Activated T-cell treated with anti-CD3 and anti-CD28 coated beads, Interleukin-2, amount 50 U/mL, for 24 hours (primary cell): ENCODE results near the gene SPIRE1.

Source experiments
- DNase-seq: peaks from one replicate; pipeline ENCODE4 v3.0.0-alpha.2; 2020
- H3K27ac Mint-ChIP-seq: 2 replicates; pipeline ENCODE4 v1.8.0; 2020; ENCODE audit warnings: mild to moderate bottlenecking, mixed read lengths
- H3K27me3 Mint-ChIP-seq: 2 replicates; pipeline ENCODE4 v1.8.0; 2020; ENCODE audit warnings: mixed read lengths
- H3K36me3 Mint-ChIP-seq: 2 replicates; pipeline ENCODE4 v1.8.0; 2020; ENCODE audit warnings: low read depth, mixed read lengths
- H3K4me1 Mint-ChIP-seq: 2 replicates; pipeline ENCODE4 v1.8.0; 2020; ENCODE audit warnings: low read depth, mixed read lengths
- H3K4me3 Mint-ChIP-seq: 2 replicates; pipeline ENCODE4 v1.8.0; 2020; ENCODE audit warnings: mild to moderate bottlenecking, moderate library complexity, mixed read lengths
- H3K9me3 Mint-ChIP-seq: 2 replicates; pipeline ENCODE4 v1.8.0; 2020; ENCODE audit warnings: mixed read lengths

SPIRE1 gene

GRCh38 chr18:12657684-12658425 is at the start of gene SPIRE1:
TSS of gene SPIRE1 (minus strand) at chr18:12658107. CDS start at chr18:12657866, 241 bp downstream.
- H3K36me3 Mint-ChIP-seq = no peaks in the 10 kb centered on the region
- peaks cover 22% of the 10 kb centered on the region for H3K4me1 Mint-ChIP-seq
- H3K27ac Mint-ChIP-seq = peak within 1 kb of the TSS; percentile 50
- peaks cover 24% of the 10 kb centered on the region for H3K27me3 Mint-ChIP-seq
- H3K9me3 Mint-ChIP-seq = no peaks in the 10 kb centered on the region
- peak within 1 kb of the TSS; percentile 74 for H3K4me3 Mint-ChIP-seq
- DNase-seq = peak; percentile 70

- Mint-ChIP-seq H3K4me3 (peak overlapping the region; percentile 99), H3K27ac (peak overlapping the region; percentile 100), H3K27me3 (no peaks in the 10 kb centered on the region), H3K4me1 (peaks cover 43% of the 10 kb centered on the region), H3K9me3 (no peaks in the 10 kb centered on the region), H3K36me3 (peaks cover 85% of the 10 kb centered on the region)
- DNase-seq = no peak
Observed at GRCh38 chr18:12703664-12704063, 45.8 kb upstream of the SPIRE1 start.

GRCh38 chr18:12703096-12703567 is 45.2 kb upstream of the SPIRE1 start:
- peaks cover 47% of the 10 kb centered on the region for H3K4me1 Mint-ChIP-seq
- peak overlapping the region; percentile 100 for H3K27ac Mint-ChIP-seq
- H3K9me3 Mint-ChIP-seq = no peaks in the 10 kb centered on the region
- H3K4me3 Mint-ChIP-seq = peak overlapping the region; percentile 99
- H3K27me3 Mint-ChIP-seq = no peaks in the 10 kb centered on the region
- no peak for DNase-seq
- peaks cover 87% of the 10 kb centered on the region for H3K36me3 Mint-ChIP-seq

GRCh38 chr18:12702221-12703095 is 44.6 kb upstream of the SPIRE1 start, which contains the start of the genes CEP76 and PSMG2:
TSS of gene CEP76 (minus strand) at chr18:12702723. CDS start at chr18:12702548, 175 bp downstream.
TSS of gene PSMG2 (plus strand) at chr18:12703042. CDS start at chr18:12703108, 66 bp downstream.
- H3K4me3 Mint-ChIP-seq = peak within 1 kb of the TSS; percentile 99
- H3K4me1 Mint-ChIP-seq = peaks cover 47% of the 10 kb centered on the region
- peak within 1 kb of the TSS; percentile 100 for H3K27ac Mint-ChIP-seq
- H3K36me3 Mint-ChIP-seq = peaks cover 84% of the 10 kb centered on the region
- no peaks in the 10 kb centered on the region for H3K27me3 Mint-ChIP-seq
- DNase-seq = peak; percentile 92
- no peaks in the 10 kb centered on the region for H3K9me3 Mint-ChIP-seq

GRCh38 chr18:12701161-12701560 is 43.3 kb upstream of the SPIRE1 start:
- H3K27me3 Mint-ChIP-seq = no peaks in the 10 kb centered on the region
- peaks cover 79% of the 10 kb centered on the region for H3K36me3 Mint-ChIP-seq
- peak overlapping the region; percentile 99 for H3K4me3 Mint-ChIP-seq
- H3K27ac Mint-ChIP-seq = peak overlapping the region; percentile 100
- no peak for DNase-seq
- no peaks in the 10 kb centered on the region for H3K9me3 Mint-ChIP-seq
- peaks cover 42% of the 10 kb centered on the region for H3K4me1 Mint-ChIP-seq

GRCh38 chr18:12699747-12700146 is 41.8 kb upstream of the SPIRE1 start:
- H3K9me3 Mint-ChIP-seq = no peaks in the 10 kb centered on the region
- H3K27ac Mint-ChIP-seq = no peak overlapping the region
- no peak overlapping the region for H3K4me3 Mint-ChIP-seq
- peaks cover 33% of the 10 kb centered on the region for H3K4me1 Mint-ChIP-seq
- H3K36me3 Mint-ChIP-seq = peaks cover 78% of the 10 kb centered on the region
- DNase-seq = no peak
- H3K27me3 Mint-ChIP-seq = no peaks in the 10 kb centered on the region

GRCh38 chr18:12694032-12694431 is 36.1 kb upstream of the SPIRE1 start:
- Mint-ChIP-seq H3K36me3 (peaks cover 57% of the 10 kb centered on the region), H3K4me1 (peaks cover 18% of the 10 kb centered on the region), H3K4me3 (no peak overlapping the region), H3K27ac (peak overlapping the region; percentile 67), H3K27me3 (no peaks in the 10 kb centered on the region), H3K9me3 (no peaks in the 10 kb centered on the region)
- DNase-seq = no peak

GRCh38 chr18:12692206-12692605 is 34.3 kb upstream of the SPIRE1 start:
- no peaks in the 10 kb centered on the region for H3K27me3 Mint-ChIP-seq
- no peak overlapping the region for H3K4me3 Mint-ChIP-seq
- H3K4me1 Mint-ChIP-seq = peaks cover 15% of the 10 kb centered on the region
- no peaks in the 10 kb centered on the region for H3K9me3 Mint-ChIP-seq
- H3K36me3 Mint-ChIP-seq = peaks cover 43% of the 10 kb centered on the region
- no peak overlapping the region for H3K27ac Mint-ChIP-seq
- no peak for DNase-seq

- DNase-seq = no peak
- no peaks in the 10 kb centered on the region for H3K9me3 Mint-ChIP-seq
- no peak overlapping the region for H3K27ac Mint-ChIP-seq
- peaks cover 14% of the 10 kb centered on the region for H3K4me1 Mint-ChIP-seq
- peaks cover 40% of the 10 kb centered on the region for H3K36me3 Mint-ChIP-seq
- no peak overlapping the region for H3K4me3 Mint-ChIP-seq
- no peaks in the 10 kb centered on the region for H3K27me3 Mint-ChIP-seq
Observed at GRCh38 chr18:12689256-12689850, 31.4 kb upstream of the SPIRE1 start.

GRCh38 chr18:12686100-12686499 is 28.2 kb upstream of the SPIRE1 start:
- H3K4me3 Mint-ChIP-seq = no peak overlapping the region
- H3K27ac Mint-ChIP-seq = no peak overlapping the region
- DNase-seq = no peak
- H3K4me1 Mint-ChIP-seq = peaks cover 2% of the 10 kb centered on the region
- peaks cover 38% of the 10 kb centered on the region for H3K36me3 Mint-ChIP-seq
- H3K27me3 Mint-ChIP-seq = no peaks in the 10 kb centered on the region
- H3K9me3 Mint-ChIP-seq = no peaks in the 10 kb centered on the region

- H3K27ac Mint-ChIP-seq = peak overlapping the region; percentile 73
- peaks cover 8% of the 10 kb centered on the region for H3K4me1 Mint-ChIP-seq
- no peaks in the 10 kb centered on the region for H3K27me3 Mint-ChIP-seq
- no peaks in the 10 kb centered on the region for H3K9me3 Mint-ChIP-seq
- peaks cover 59% of the 10 kb centered on the region for H3K36me3 Mint-ChIP-seq
- no peak for DNase-seq
- no peak overlapping the region for H3K4me3 Mint-ChIP-seq
Observed at GRCh38 chr18:12679183-12679786, 21.4 kb upstream of the SPIRE1 start.

- no peak overlapping the region for H3K27ac Mint-ChIP-seq
- H3K4me1 Mint-ChIP-seq = peaks cover 7% of the 10 kb centered on the region
- H3K9me3 Mint-ChIP-seq = no peaks in the 10 kb centered on the region
- H3K36me3 Mint-ChIP-seq = peaks cover 11% of the 10 kb centered on the region
- no peak for DNase-seq
- no peaks in the 10 kb centered on the region for H3K27me3 Mint-ChIP-seq
- no peak overlapping the region for H3K4me3 Mint-ChIP-seq
Observed at GRCh38 chr18:12668041-12668440, 10.1 kb upstream of the SPIRE1 start.

- Mint-ChIP-seq H3K4me3 (no peak overlapping the region), H3K4me1 (peaks cover 23% of the 10 kb centered on the region), H3K27ac (no peak overlapping the region), H3K36me3 (no peaks in the 10 kb centered on the region), H3K27me3 (peaks cover 15% of the 10 kb centered on the region), H3K9me3 (no peaks in the 10 kb centered on the region)
- DNase-seq = peak; percentile 38
Observed at GRCh38 chr18:12659904-12660605, 2.1 kb upstream of the SPIRE1 start.
